Putamen (tissue), 1 donor: Measurements from ENCODE around the gene PTBP2.

Experiments used
- DNase-seq: peaks from one replicate; pipeline ENCODE4 v3.0.0-alpha.2; 2016; ENCODE audit warnings: low spot score

Gene PTBP2

DNA sequence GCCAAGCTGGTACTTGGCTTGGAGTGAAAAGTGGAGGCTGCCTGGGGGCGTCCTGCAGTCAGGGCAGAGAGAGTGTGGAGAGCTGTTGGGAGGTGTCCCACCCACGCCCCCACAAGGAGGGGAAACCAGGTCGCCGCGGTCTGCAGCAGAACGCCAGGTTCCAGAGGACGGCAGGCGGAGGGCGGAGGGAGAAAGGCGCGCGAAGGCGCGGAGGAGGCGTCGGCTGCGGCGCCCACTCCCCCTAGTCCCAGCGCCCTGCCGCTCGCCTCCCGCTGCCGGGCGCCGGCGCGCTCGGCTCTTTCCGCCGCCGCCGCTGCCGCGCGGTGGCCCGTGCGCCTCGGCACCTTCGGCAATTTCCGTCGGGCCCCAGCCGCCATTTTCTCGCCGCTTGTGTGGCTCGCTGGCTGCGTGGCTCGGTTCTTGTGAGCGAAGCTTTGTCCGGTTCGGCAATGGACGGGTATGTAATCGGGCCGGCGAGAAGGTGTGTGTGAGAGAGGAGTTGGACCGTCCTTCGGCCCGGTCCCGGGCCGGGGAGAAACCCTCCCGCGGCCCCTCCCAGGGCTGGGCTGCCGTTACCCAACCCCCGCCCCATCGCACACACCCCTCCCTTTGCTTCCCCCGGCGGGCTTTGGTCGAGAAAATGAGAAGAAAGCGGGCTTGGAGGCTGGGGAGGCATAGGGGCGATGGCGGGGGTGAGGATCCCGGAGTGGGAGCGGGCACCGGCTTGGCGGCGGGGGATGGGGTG lies at the start of gene PTBP2:
TSS of gene PTBP2 (plus strand) at position 369 of the 745 bp plus-strand sequence. CDS start at position 450, 81 bp downstream.
- DNase-seq: peak; percentile 86

DNA sequence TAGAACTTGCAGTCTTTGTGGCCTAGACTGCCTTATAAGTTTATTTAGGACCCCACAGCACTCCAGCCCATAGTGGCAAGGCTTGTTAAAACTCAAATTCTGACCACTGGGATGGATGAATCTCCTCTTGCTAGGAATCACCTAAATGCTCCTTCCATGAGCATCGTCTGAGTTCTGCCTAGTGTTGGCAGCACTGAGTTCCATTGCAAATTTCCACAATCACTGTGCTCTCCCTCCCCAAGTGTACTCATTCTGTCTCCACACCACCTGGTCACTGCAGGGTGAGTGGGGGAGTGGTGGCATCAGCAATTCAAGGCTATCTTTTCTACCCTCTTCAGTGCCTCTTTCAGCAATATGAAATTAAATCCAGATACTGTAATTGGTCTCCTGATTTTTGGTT lies 46.7 kb upstream of the PTBP2 start:
- no peak for DNase-seq

DNA sequence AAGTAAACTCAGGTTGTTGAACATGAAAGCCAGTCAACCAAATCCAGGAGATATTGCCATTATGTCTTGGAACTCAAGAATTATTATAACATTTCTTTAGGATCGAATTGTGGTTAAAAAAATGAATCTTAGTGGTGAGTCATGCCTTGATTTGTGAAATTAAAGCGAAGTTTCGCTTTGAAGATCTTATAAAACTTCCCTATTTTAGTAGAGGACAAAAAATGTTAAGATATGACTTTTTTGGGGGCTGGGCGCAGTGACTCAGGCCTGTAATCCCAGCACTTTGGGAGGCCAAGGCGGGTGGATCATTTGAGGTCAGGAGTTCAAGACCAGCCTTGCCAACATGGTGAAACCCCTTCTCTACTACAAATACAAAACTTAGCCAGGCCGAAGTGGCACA lies 39.5 kb upstream of the PTBP2 start:
- DNase-seq: no peak

- DNase-seq: no peak
These were observed 37.7 kb upstream of the PTBP2 start for GRCh38 chr1:96683931-96684330.

GRCh38 chr1:96684744-96685143 lies 36.8 kb upstream of the PTBP2 start:
- DNase-seq: no peak

DNA sequence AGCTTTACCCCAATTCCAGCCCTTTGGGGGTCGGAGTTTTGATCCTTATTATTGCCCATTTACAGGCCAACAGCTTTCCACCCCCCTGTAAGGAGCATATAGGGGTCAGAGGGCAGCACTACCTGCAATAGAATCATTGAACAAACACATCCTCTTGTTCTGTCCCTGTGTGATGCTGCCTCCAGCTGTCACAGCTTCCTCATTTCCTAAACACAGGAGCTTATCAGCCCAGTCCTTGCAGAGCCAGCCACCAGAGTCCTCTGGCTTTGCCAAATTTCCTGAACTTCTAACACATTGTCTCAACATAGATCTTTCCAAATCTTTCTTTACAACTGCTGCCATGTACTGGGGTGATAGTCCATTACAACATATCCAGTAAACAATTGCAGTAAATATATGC lies 32.8 kb upstream of the PTBP2 start:
- peak; percentile 10 for DNase-seq

DNA sequence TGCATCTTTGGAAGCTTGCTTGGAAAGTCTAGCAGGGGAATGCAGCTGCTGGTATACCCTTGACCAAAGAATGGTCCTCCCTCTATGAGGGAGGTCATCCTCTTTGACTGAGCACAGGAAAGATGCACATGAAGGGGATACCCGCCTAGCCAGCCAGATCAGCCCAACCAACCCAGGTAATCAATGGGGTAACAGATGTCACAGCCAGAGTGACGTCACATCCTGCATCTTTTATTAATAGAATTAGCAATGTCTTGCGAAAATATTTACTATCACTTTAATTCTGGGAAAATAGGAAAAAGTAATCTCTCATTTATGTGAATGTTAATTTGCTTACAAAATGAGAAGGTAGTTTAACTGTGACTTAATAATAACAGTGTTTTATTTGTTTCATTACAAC lies 25.6 kb upstream of the PTBP2 start:
- DNase-seq: no peak

DNA sequence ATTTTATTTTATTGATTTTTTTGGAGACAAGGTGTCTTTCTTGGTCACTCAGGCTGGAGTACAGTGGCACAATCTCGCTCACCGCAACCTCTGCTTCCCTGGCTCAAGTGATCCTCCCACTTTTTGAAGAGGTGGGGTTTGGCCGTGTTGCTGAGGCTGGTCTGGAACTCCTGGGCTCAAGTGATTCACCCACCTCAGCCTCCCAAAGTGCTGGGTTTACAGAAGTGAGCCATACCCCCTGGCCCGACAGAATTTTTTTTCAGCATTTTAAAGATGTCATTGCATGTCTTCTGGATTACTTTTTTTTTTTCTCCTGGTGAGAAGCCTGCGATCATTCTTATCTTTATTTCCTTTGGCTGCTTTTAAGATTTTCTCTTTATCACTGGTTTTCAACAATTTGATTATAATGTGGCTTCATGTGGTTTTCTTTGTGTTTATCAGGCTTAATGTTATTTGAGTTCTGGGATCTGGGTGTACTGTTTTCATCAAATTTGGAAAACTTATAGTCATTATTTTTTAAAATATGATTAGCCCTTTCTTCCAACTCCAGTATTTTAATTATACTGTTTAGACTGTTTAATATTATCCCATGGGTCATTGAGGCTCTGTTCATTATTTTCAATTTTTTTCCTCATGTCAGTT lies 23.1 kb upstream of the PTBP2 start:
- no peak for DNase-seq

- no peak for DNase-seq
These were observed 18.4 kb upstream of the PTBP2 start for GRCh38 chr1:96703186-96703585.

GRCh38 chr1:96707023-96707422 lies 14.6 kb upstream of the PTBP2 start:
- DNase-seq: no peak

DNA sequence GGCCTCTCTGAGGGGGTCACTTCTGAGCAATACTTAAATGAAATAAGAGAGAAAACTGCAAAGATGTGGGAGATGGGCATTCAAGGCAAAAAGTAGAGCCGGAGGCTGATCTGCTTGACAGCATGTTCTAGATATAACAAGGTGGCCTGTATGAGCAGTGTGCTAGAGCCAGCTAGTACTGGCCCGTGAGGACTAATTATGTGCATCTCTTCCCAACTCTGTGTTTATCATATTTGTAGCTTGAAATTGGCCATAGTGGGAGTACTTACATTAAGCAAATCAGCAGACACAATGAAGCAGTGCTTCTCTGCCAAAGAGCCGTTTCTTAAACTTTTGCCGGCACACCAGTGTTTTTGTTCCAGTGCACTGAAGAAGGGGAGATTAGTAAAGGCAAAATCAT lies 13.1 kb upstream of the PTBP2 start:
- DNase-seq: no peak

DNA sequence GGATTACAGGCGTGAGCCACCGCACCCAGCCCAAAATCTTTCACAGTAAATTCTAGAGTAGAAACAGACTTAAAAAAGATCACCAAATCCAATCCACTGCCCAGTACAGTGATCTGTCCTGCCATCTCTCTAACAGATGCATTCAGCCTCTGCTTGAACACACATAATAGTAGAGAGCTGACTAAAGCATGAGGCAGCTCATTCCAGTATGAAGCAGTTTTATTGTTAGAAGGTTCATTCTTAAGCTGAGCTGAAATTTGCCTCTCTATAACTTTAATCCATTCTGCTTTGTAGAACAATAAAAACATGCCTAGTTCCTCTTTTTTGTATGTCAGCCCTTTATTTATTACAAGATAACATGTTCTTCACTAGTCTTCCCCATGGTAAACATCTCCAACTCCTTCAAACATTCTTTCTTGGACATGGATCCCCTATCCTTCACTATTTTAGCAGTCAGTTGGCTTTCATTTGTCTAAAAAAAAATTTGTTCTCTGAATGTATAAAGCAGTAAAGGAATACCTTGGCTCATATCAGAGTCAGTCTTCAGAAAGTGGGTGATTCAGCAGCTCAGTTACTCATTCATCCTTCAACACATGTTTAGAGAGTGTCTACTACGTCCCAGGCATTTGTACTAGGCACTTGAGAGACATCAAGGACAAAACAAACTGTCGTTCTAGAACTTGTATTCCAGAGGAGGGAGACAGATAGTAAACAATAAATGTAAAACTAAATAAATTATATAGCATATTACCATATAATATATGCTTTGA lies 10.7 kb upstream of the PTBP2 start:
- no peak for DNase-seq

GRCh38 chr1:96713649-96714048 lies 7.9 kb upstream of the PTBP2 start:
- DNase-seq: no peak

DNA sequence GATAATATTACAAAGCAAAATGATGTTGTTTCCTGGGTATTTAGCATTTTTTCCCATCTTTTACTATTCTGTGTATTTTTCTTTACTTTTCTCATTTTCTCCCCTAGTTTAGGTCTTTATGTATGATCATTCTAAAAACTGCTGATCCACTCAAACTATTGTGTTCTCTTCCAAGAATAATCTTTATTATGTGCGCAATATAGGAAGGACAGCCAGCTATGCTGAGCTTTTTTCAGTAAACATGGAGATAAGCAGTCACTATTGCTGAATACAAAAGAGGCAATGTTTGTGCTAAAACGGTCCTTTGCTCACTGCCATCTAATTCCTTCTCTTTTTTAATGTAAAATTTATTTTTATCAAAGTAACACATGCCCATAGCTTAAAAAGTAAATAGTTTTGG lies 6.7 kb upstream of the PTBP2 start:
- DNase-seq: no peak

GRCh38 chr1:96715482-96715881 lies 6.1 kb upstream of the PTBP2 start:
- no peak for DNase-seq

- DNase-seq: no peak
These were observed 550 bp upstream of the PTBP2 start for GRCh38 chr1:96721053-96721415.

DNA sequence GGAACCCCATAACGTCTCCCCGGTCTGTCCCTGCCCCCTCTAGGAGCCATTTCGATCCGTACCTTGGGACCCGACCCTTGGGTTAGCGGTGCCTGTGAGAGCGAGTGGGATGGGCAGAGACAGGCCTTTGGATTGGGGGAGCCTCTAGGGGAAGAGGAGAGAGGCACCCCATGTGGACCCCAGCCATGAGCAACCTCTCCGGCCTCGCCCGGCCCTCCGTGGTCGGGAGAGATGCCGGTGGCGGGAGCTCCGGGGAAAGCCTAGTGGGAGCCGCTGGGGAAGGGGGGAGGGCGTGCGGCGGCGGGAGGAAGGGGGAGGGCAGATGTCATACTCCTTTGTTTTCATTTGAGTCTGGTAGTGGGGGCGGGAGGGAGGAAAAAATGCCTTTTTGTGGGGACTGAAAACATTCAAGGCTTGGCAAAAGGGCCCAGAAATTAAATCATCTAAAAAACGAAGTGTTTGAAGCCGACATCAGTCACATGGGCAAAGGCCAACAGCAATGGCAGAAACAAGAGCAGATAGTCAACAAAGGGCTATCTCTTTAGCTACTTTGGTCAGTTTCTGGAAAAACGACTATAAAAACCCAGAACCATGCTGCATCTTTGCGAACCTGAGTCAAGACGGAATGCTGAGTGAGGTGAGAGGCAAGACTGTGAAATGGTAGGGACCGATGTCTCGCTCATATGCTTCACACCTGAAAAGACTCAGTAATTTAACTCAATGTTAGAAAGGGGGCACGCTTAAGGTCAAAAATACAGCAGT lies 758 bp downstream of the PTBP2 start:
- peak; percentile 95 for DNase-seq

GRCh38 chr1:96722958-96723357 lies 1.4 kb downstream of the PTBP2 start:
- no peak for DNase-seq

- DNase-seq: no peak
These were observed 1.8 kb downstream of the PTBP2 start for GRCh38 chr1:96723377-96723776.

DNA sequence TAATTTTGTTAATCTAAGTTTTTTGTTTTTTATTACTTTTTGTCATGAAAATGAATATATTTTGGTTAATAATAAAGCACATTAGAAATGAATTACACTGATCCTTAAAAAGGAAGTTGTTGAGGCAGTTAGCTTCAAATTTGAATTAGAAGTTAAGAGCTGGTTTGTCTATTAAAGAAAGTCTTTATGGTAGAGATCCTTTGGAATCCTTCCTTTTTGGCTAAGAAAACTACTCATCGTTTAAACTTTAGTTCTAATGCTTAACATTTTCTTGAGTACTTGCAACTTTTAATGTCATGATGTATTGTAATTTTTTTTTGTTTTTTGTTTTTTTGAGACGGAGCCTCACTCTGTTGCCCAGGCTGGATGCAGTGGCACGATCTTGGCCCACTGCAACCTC lies 2.4 kb downstream of the PTBP2 start:
- no peak for DNase-seq

- no peak for DNase-seq
These were observed 6.3 kb downstream of the PTBP2 start for GRCh38 chr1:96727860-96728259.

GRCh38 chr1:96730574-96731298 lies 9.2 kb downstream of the PTBP2 start:
- DNase-seq: no peak
